GM08714 (cell line): Measurements from ENCODE around the gene LYPD3.

Experiments
- H3K4me3 ChIP-seq: fragments of 200-500 bp; sonication (Bioruptor generic); 2 replicates; pipeline ENCODE4 v1.5.1; 2014; ENCODE audit warnings: mild to moderate bottlenecking, low read length, inconsistent platforms
- ZNF274 ChIP-seq: IDR thresholded peaks from 2 replicates; pipeline ENCODE4 v1.6.1; 2012; ENCODE audit warnings: mild to moderate bottlenecking, low read depth, low read length

The LYPD3 gene

GRCh38 chr19:43478323-43478722, 12.9 kb upstream of the LYPD3 start:
- no peak overlapping the region for H3K4me3 ChIP-seq
- TF ChIP-seq ZNF274: no peak

GRCh38 chr19:43476606-43477005, 11.2 kb upstream of the LYPD3 start:
- no peak for TF ChIP-seq ZNF274
- H3K4me3 ChIP-seq: no peak overlapping the region

DNA sequence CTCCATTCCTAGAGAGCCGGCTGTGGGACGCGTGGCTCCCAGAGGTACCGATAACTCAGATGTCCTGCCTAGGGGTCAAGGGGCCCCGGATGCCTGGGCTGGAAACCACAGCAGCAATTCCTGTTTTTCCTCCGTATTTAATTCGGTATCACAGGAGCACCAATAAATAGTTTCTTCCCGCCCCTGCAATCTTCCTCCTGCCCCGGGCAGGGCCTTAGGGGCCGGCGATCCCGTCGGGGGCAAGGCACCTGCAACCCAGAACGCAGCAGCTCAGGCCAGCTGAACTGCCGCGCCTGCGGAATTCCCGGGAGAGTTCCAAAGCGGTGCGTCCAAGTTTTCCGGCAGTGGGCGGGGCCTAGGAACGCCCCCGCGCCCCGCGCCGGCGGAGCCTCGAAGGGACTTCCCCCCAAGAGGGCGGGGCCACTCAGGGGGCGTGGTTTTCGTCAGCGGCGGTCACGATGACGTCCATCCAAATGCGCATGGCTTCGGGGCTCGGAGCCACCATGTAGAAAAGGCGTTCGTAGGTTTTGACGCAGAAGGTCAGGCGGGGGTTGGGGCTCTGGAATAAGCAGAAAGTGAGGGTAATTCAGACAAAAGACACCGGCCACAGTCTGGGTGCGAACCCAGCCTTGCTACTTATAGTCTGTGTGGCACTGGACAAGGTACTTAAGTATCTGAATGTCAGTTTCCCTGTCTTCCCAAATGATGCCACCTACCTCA, 9.7 kb upstream of the LYPD3 start:
- peak overlapping the region; percentile 59 for H3K4me3 ChIP-seq

DNA sequence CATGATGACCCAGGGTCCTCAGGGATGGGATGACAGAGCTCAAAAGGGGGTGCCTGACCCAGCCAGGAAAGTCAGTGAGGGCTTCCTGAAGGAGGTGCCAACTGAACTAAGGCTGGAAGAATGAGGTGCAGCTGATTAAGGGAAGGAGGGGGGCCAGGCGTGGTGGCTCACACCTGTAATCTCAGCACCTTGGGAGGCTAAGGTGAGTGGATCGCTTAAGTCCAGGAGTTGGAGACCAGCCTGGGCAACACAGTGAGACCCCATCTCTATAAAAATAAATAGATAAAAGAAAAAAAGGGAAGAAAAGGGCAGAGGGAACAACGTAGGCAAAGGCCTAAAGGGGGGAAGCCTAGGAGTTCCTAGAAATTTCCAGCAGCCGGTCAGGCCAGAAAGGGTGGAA, 9.1 kb upstream of the LYPD3 start:
- no peak overlapping the region for H3K4me3 ChIP-seq
- TF ChIP-seq ZNF274: no peak

More for the DNA sequence above, 9.7 kb upstream of the LYPD3 start:
- no peak for TF ChIP-seq ZNF274

DNA sequence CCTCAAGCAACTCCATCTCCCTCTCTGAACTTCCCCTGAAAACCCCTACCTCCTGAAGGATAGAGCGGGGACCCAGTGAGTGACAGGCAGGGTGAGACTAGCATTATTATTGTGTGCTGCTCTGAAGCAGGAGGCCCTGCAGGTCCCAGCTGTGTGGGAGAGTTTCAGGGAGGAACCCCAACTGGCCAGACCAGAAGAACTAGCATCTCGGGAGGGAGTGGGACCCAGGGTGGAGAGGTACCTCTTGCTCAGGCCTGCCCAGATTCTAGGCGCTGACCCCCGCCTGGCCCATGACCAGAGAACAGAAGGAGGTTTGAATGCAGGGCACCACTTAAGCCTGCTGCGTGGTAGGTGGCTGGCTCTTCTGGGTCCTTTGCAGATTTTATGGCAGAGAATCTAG, 5.7 kb upstream of the LYPD3 start:
- no peak overlapping the region for H3K4me3 ChIP-seq
- no peak for TF ChIP-seq ZNF274

DNA sequence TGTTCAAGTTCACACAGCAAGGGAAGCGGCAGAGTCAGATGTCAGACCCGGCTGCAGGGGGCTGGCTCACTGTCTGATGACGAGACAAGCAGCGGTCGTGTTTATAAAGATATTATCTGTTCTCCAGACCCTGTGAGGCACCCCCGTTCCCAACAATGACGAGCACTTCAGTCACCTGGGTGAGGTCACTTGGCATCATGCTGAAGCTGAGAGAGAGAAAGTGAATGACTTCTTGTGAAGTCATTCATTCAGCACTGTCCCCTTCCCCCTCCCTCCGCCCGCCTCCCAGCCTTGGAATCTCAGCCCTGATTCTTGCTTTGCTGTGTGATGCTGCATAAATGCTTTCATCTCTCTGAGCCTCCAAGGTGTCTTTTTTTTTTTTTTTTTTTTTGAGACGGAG, 4.9 kb upstream of the LYPD3 start:
- no peak for TF ChIP-seq ZNF274
- no peak overlapping the region for H3K4me3 ChIP-seq

DNA sequence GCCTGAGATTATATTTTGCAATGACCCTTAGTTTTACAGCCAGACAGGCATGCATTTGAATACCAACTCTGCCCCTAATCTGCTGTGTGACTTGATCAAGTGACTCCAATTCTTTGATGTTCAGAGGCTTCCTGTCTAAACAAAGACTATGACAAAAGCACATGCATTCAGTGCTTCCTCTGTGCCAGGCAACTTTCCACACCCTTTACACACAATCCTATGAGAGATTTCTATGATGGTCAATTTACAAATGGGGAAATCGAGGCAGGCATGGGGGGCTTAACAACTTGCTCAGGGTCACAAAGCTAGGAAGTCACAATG, 3.7 kb upstream of the LYPD3 start:
- no peak for TF ChIP-seq ZNF274
- no peak overlapping the region for H3K4me3 ChIP-seq

DNA sequence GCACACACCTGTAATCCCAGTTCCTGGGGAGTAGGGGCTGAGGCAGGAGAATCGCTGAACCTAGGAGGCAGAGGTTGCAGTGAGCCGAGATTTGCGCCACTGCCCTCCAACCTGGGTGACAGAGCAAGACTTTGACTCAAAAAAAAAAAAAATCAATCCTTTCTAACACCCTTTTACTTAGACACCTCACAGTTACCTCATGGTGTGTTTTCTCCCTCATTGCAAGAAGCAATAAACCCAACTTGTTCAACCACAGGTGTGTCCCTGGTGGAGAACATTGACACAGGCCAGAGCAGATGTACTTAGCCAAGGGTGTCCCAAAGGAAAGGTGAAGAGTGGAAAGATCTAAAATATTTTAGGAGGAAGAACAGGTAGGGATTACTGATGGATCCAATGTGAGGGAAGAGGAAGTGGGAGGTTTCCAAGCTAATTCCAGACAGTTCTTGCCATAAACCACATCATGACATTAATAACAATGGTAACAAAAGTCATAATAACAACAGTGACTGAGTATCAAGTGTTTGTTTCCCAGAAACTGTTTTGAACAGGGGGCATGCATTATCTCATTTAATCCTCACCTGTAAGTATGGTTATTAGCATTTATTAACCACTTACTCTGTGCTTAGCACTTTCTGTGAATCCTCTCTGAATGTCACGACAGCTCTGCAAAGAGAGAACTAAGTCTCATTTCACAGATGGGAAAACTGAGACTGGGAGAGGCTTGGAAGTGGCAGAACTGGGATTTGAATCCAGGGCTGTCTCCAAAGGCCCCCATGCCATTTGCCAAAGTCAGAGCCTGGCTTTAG, 3.1 kb upstream of the LYPD3 start:
- no peak overlapping the region for H3K4me3 ChIP-seq

DNA sequence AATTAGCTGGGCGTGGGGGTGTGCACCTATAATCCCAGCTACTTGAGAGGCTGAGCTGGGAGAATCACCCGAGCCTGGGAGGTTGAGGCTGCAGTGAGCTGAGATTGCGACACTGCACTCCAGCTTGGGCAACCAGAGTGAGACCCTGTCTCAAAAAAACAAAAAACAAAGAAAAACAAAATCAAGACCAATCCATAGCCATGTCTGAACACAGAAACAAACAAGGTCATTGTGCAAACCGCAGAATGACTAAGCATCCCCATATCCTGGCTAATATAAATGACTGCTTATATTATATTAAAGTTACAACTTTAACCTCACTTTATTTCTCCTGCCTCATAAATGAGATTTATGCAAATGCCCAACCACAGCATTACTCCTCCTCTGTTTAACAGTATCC, 2.3 kb upstream of the LYPD3 start:
- no peak overlapping the region for H3K4me3 ChIP-seq

More for the DNA sequence above, 3.1 kb upstream of the LYPD3 start:
- no peak for TF ChIP-seq ZNF274

DNA sequence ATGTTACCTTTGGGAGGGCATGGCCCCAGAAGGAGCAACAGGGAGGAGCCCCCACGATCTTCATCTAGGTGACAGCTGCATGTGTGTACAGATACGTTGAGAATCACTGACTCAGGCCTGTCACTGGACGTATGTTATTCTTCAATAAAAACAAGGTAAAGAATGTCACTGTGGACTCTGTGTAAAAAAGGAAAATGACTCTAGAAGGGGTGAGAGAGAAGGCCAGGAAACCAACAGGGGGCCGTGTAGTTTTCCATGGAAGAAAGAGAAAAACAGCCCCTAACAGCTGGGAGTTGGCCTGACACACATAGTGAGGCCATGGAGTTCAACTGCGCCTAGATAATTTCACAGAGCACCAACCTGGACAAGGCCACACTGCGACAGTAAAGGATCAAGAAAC, 1.9 kb upstream of the LYPD3 start:
- TF ChIP-seq ZNF274: no peak
- no peak overlapping the region for H3K4me3 ChIP-seq

More for the DNA sequence above, 2.3 kb upstream of the LYPD3 start:
- no peak for TF ChIP-seq ZNF274

DNA sequence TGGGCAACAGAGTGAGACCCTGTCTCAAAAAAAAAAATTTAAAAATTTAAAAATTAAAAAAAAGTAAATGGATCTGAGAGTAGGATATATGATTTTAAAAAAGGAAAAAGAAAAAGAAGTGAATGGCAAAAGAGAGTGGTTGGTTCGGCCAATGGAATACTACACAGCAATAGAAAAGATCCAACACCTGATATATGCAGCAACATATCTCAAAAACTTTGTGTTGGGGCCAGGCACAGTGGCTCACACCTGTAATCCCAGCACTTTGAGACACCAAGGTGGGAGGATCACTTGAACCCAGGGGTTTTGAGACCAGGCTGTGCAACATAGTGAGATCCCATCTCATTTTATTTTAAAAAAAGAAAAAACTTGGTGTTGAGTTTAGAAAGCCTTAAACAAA, 1.4 kb upstream of the LYPD3 start:
- H3K4me3 ChIP-seq: no peak overlapping the region
- TF ChIP-seq ZNF274: no peak

DNA sequence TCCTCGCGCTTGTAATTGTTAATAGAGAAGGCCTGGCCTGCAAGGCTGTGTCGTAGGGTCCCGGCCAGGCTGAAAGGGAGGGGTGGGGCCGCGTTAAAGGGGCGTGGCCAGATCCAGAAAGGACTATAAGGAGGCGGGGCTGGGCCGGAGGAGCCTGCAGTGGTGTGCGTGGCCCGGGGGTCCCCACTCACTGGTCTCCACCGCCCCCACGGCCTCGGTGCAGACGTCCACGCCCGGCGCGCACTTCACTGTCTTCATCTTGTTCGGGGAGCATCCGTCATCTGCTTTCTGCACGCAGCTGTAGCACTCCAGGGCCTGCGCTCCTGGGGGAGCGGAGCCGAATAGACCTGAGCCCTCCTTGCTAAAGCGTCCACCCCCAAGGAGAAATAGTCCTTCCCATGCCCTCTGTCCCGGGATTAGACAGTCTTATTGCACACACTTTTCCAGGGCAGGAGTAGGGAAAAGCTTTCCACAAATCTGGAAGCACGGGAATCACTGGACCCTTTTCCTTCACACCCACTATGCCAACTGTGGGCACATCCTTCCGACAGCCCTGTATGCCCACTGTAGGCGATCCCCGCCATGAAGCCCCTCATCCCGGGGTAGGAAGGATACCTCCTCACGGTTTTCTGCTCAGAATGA, 1.2 kb downstream of the LYPD3 start:
- peak overlapping the region; percentile 65 for H3K4me3 ChIP-seq
- no peak for TF ChIP-seq ZNF274

GRCh38 chr19:43463381-43464133, 1.9 kb downstream of the LYPD3 start:
- no peak for TF ChIP-seq ZNF274
- H3K4me3 ChIP-seq: peak overlapping the region; percentile 65

- TF ChIP-seq ZNF274: no peak
- H3K4me3 ChIP-seq: peak overlapping the region; percentile 10; the same call in 1 of the 2 replicates
These were observed 2.5 kb downstream of the LYPD3 start for GRCh38 chr19:43462785-43463380.
